Measurements from ENCODE around the gene H6PD.

The H6PD gene

GRCh38 chr1:9234223-9235095 lies at the start of gene H6PD:
Gene H6PD (plus strand): TSS chr1:9234774. CDS start chr1:9244935, 10,161 bp downstream.
- peak; percentile 45 for TF ChIP-seq CTCF (IDR thresholded peaks at IDR 0.05; ENCODE audit: low read length, missing control alignments)
- peak within 1 kb of the TSS; percentile 61 for H3K4me3 ChIP-seq (replicated peaks; ENCODE audit: low read depth, low read length)
- peak; percentile 84 for DNase-seq (ENCODE audit: low read depth)

- peak; percentile 83 for DNase-seq (ENCODE audit: low read depth)
- TF ChIP-seq CTCF (IDR thresholded peaks at IDR 0.05; ENCODE audit: low read length, missing control alignments): no peak
- H3K4me3 ChIP-seq (replicated peaks; ENCODE audit: low read depth, low read length): no peak overlapping the region
Observed at GRCh38 chr1:9186082-9186859, 48.3 kb upstream of the H6PD start.

- DNase-seq (ENCODE audit: low read depth): no peak
- H3K4me3 ChIP-seq (replicated peaks; ENCODE audit: low read depth, low read length): no peak overlapping the region
- no peak for TF ChIP-seq CTCF (IDR thresholded peaks at IDR 0.05; ENCODE audit: low read length, missing control alignments)
Observed at GRCh38 chr1:9187004-9187403, 47.6 kb upstream of the H6PD start.

- no peak overlapping the region for H3K4me3 ChIP-seq (replicated peaks; ENCODE audit: low read depth, low read length)
- TF ChIP-seq CTCF (IDR thresholded peaks at IDR 0.05; ENCODE audit: low read length, missing control alignments): no peak
- DNase-seq (ENCODE audit: low read depth): no peak
Observed at GRCh38 chr1:9190234-9190633, 44.3 kb upstream of the H6PD start.

- no peak for TF ChIP-seq CTCF (IDR thresholded peaks at IDR 0.05; ENCODE audit: low read length, missing control alignments)
- no peak overlapping the region for H3K4me3 ChIP-seq (replicated peaks; ENCODE audit: low read depth, low read length)
- DNase-seq (ENCODE audit: low read depth): no peak
Observed at GRCh38 chr1:9191231-9191630, 43.3 kb upstream of the H6PD start.

GRCh38 chr1:9192578-9193232 lies 41.9 kb upstream of the H6PD start:
- no peak for DNase-seq (ENCODE audit: low read depth)
- TF ChIP-seq CTCF (IDR thresholded peaks at IDR 0.05; ENCODE audit: low read length, missing control alignments): no peak
- H3K4me3 ChIP-seq (replicated peaks; ENCODE audit: low read depth, low read length): no peak overlapping the region

Measured in fibroblast of pulmonary artery (primary cell).